Fibroblast of the aortic adventitia (primary cell): Measurements from ENCODE around the gene FBXO47. TPM values are rescaled to one million over a fixed set of nuclear protein-coding genes. Genes with fewer than 3 reads are reported as not detected.
A peak's percentile ranks its signal among the peaks of the same experiment; 100 is the strongest.
"Not testable (repeated sequence)": the region's sequence is repeated elsewhere in the genome, so short reads cannot be mapped to it uniquely, and the experiment has no call there.

Experiments
- DNase-seq: peaks from one replicate; pipeline ENCODE4 v3.0.0-alpha.2; 2010; ENCODE audit warnings: low read depth
- H3K4me3 ChIP-seq: 2 replicates; pipeline ENCODE4 v1.5.1; 2011; ENCODE audit warnings: low read depth, mild to moderate bottlenecking, control low read depth, low read length, moderate library complexity
- total RNA-seq: library from RNA; depleted of rRNA; stranded (reverse); fragments of >200 nt; gene quantifications from 2 replicates; pipeline ENCODE4 v1.2.3, GENCODE V29; 2012; ENCODE audit warnings: low replicate concordance
- TF ChIP-seq, protein P1 (sequence below): IDR thresholded peaks from 2 replicates; pipeline ENCODE4 v1.5.1; 2011; ENCODE audit warnings: mild to moderate bottlenecking, low read length, control low read depth, inconsistent platforms; ENCODE audit not compliant: insufficient read depth

The FBXO47 gene
- total RNA-seq, 1 donor = under 0.01 TPM

DNA sequence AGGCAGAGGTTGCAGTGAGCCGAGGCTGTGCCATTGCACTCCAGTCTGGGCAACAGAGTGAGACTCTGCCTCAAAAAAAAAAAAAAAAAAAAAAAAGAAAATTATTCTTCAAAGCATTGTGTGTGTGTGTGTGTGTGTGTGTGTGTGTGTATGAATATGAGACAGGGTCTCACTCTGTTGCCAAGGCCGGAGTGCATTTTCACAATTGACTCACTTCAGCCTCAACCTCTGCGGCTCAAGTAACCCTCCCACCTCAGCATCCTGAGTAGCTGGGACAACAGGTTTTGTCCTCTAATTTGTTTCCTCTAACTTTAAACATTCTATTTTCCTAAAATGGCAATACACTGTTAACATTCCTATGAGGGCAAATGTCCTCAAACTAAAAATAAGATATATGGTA, 7.7 kb downstream of the FBXO47 start:
- DNase-seq = no peak
- TF ChIP-seq, protein P1, sequence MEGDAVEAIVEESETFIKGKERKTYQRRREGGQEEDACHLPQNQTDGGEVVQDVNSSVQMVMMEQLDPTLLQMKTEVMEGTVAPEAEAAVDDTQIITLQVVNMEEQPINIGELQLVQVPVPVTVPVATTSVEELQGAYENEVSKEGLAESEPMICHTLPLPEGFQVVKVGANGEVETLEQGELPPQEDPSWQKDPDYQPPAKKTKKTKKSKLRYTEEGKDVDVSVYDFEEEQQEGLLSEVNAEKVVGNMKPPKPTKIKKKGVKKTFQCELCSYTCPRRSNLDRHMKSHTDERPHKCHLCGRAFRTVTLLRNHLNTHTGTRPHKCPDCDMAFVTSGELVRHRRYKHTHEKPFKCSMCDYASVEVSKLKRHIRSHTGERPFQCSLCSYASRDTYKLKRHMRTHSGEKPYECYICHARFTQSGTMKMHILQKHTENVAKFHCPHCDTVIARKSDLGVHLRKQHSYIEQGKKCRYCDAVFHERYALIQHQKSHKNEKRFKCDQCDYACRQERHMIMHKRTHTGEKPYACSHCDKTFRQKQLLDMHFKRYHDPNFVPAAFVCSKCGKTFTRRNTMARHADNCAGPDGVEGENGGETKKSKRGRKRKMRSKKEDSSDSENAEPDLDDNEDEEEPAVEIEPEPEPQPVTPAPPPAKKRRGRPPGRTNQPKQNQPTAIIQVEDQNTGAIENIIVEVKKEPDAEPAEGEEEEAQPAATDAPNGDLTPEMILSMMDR = no peak
- no peak overlapping the region for H3K4me3 ChIP-seq

DNA sequence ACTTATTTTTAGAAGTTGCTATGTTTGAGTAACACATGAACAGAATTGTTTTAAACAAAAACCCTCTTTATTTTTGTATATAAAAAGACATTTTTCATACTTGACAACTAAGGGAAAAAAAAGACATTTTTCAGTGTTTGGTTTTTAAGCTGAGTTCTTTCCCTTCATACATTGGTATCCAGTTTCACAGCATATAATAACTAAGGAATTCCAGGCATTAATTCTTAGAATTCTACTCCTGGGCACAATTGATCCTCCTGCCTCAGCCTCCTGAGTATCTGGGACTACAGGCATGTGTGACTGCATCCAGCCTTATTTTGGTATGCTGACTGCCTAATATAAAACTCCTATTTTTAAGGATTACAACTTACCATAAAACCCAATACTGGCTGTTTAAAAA, 8.4 kb downstream of the FBXO47 start:
- H3K4me3 ChIP-seq = no peak overlapping the region
- peak; percentile 68 for DNase-seq
- TF ChIP-seq, protein P1 = no peak

DNA sequence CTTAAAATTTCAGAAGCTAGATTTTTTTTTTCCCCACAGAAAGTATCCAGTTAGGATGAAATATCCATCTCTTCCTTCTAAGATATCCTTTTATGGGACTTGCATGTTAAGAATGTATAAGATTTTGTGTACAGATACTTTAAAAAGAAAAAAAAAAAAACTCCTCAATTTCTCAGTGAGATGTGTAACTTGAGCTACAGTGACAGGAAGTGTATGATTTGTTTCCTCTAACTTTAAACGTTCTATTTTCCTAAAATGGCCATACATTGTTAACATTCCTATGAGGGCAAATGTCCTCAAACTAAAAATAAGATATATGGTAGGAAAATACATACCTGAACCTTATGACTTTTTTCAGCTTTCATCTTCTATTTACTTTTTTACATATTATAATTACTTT, 8.9 kb downstream of the FBXO47 start:
- peak; percentile 33 for DNase-seq
- TF ChIP-seq, protein P1 = no peak
- H3K4me3 ChIP-seq = no peak overlapping the region

DNA sequence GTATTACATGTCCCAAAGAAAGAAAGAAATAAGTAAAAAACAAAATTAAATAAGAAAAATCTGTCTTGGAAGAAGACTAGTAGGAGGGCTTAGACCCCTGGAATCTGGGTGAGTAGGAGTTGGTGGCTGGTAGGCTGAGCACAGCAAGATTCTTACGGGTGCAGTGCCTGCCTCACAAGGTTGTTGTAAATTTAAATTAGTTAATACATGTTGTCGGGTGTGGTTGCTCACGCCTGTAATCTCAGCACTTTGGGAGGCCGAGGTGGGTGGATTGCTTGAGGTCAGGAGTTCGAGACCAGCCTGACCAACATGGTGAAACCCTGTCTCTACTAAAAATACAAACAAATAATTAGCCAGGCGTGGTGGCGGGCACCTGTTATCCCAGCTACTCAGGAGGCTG, 13.4 kb downstream of the FBXO47 start:
- H3K4me3 ChIP-seq, DNase-seq: not testable (repeated sequence)

DNA sequence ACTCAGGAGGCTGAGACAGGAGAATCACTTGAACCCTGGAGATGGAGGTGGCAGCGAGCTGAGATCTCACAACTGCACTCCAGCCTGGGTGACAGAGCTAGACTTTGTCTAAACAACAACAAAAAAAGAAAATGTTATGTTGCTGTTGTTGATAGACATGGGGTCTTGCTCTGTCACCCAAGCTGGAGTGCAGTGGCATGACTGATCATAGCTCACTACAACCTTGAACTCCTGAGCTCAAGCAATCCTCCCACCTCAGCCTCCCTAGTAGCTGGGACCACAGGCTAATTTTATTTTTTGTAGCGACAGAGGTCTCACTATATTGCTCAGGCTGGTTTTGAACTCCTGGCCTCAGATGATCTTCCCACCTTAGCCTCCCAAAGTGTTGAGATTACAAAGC, 20.0 kb downstream of the FBXO47 start:
- no peak overlapping the region for H3K4me3 ChIP-seq
- TF ChIP-seq, protein P1 = no peak
- no peak for DNase-seq

DNA sequence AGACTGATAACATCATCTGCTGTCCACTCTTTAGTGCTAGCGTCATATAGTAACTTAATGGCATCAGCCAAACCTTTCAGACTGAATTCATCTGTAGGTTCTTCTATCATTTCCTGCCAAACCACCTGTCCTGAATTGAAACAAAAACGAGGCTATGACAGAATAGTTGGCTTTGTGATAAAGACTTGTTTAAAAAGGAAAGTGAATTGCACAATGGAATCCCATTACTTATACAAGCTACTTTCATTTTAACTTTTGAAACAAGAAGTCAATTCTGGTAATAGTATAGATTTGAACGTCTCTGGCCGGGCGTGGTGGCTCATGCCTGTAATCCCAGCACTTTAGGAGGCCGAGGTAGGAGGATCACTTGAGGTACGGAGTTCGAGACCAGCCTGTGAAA, 23.6 kb downstream of the FBXO47 start:
- TF ChIP-seq, protein P1 = no peak
- peak; percentile 31 for DNase-seq
- no peak overlapping the region for H3K4me3 ChIP-seq

DNA sequence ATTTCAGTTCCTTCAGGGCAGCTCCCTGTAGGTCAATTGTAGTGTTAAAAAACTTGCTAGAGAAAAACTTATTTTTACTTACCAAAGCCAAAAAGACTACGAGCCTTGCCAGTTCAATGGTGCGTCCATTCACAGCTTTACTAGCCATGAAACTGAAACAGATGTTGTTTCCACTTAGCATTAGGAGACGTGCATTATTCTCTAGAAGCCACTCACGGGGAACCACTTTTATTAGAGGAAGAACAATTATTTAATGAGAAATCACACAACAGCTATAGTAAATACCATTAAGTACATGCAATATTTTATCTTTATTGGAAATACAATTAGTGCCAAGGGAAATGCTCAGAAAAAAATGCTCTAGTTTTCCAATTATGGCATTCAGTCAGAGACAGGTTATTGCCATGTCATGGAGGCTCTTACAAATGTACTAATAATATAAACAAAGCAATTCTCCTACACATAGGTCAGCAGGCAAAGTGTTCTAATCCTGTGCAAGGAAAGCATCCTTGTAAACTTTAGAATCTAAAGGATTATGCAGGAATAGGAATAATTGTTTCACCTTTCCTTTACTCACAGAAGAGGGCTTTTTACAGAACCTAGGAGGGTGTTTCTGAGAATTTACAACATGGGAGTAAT, 24.4 kb downstream of the FBXO47 start:
- H3K4me3 ChIP-seq = no peak overlapping the region
- no peak for DNase-seq
- TF ChIP-seq, protein P1 = no peak
